Embryonic facial prominence (tissue), 1 donor: ENCODE data around the gene DYNC1I2.
"Not testable (repeated sequence)": the region's sequence is repeated elsewhere in the genome, so short reads cannot be mapped to it uniquely, and the experiment has no call there.

Source experiments
- DNase-seq: peaks from one replicate; pipeline ENCODE4 v3.0.0-alpha.2; 2016; ENCODE audit errors: extremely low spot score

The DYNC1I2 gene

GRCh38 chr2:171774581-171774980 lies 87.3 kb downstream of the DYNC1I2 start:
- not testable (repeated sequence) for DNase-seq

DNA sequence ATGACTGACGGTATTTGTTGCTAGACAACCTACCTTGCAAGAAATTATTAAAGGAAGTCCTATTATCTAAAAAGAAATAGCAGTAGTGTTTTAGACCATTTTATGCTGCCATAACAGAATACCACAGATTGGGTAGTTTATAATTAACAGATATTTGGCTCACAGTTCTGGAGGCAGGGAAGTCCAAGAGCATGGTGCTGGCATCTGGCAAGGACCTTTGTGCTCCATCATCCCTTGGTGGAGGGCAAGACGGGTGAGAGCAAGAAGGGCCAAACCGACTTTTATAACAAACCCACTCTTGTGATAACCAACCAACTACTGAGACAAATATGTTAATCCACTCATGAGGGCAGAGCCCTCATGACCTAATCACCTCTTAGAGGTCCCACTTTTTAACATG lies 91.2 kb downstream of the DYNC1I2 start:
- DNase-seq = no peak

DNA sequence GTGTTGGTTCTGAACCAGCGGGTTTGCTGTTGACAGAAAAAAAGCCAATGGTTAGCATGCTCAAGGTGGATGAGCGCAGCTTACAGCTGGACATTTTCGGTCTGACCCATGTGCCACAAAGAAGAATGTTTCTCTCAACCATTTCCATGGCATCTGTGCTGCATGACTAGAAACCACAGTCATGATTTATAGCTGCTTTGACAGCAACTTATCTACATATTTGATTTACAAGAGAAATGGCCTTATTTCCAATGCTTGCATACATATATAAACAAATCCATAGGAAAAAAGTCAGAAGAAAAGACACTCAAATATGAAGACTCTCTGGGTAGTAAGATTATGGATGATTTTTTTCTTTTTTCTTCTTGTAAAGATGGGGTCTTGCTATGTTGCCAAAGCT lies 98.2 kb downstream of the DYNC1I2 start:
- DNase-seq = no peak

DNA sequence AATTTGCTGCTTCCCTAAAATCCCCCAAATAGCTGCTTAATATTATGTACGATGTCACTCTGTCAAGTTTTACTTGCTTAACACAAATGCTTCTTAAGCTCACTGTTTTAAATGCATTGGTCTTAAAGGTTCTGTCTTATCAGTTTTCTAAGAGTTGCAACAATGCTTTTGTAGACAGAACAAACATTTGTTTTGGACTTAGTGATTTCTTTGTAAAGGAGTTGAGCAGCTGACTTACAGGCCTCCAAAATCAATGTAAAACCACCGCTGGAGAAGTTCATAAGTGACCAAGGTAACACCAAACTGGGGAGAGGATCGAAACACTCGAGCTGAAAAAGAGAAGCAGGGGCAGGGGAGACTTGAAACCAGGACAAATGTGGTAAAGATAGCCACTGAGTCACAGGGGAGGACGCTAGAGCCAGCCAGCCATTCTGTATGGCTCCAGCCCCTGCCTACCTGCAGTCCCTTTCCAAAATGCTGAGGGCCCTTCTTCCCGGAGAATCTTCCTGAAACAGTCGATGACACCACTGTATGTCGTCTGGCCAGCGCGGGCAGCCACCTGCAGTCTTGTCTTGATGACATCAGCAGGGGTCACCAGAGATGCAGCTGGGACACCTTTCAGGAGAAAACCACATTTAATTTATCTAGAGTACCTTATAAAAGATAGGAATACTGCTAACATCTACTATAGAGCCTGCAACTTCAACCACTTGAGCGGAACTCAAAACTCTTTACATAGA lies 100.2 kb downstream of the DYNC1I2 start:
- no peak for DNase-seq

GRCh38 chr2:171788316-171788993 lies 101.2 kb downstream of the DYNC1I2 start:
- DNase-seq = no peak

GRCh38 chr2:171789956-171790355 lies 102.7 kb downstream of the DYNC1I2 start:
- no peak for DNase-seq

DNA sequence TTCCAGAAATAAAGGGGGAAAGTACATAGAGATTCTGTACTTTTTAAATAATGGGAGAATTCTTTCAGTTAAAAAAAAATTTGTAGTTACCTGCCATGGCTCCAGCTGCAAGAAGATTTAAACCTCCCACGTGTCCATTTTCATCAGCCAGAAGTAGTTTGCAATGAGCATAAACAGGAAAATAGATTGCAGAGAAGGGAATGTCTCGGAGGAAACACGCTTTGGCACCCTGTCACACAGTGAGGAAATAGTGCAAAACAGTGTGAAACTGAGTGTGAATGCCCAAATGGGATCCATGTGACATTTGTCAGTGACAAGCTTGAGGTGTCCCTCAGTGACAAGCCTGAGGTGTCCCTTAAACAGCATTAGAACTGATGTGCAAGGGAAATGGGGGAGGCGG lies 104.1 kb downstream of the DYNC1I2 start:
- no peak for DNase-seq

- no peak for DNase-seq
Measured at GRCh38 chr2:171792157-171792556, 104.9 kb downstream of the DYNC1I2 start.

DNA sequence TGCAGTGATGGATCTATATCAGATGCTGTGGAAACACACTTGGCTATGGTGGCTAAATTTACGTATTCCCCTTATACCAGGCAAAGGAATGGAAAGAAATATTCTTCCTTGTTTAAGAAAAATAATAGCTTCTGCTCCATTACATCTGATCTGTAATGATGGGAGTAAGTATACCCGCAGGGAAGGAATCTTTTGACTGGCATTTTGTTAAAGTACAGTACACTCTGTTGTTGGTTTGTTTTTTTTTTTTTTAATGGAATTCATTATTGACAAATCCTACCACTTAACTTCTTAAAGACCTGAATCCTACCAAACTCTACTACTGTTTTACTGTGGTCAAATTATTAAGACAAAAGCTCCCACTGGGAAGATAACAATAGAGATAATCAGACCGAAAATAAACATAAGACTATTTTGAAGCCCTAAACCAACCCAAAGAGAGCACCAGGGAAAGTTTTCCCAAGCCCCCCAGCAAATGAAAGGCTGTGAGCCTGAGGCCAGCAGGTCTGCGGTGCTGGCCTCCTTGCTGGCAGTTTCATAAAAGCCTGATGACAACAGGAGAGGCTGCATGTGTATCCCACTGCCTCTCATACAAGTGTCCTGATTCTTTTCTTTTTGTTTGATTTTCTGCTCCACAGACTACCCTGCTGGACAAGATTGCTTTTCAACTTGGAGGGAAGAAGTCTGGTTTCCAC lies 105.8 kb downstream of the DYNC1I2 start:
- no peak for DNase-seq

- DNase-seq = no peak
Measured at GRCh38 chr2:171793691-171794678, 106.7 kb downstream of the DYNC1I2 start.

- no peak for DNase-seq
Measured at GRCh38 chr2:171794918-171795317, 107.6 kb downstream of the DYNC1I2 start.
